HG03354 (cell line): ENCODE measurements around the gene RNF151.
"Not testable (repeated sequence)": the region's sequence is repeated elsewhere in the genome, so short reads cannot be mapped to it uniquely, and the experiment has no call there.

Experiments
- ATAC-seq: cut with Tn5 transposase; IDR thresholded peaks from one replicate; pipeline ENCODE4 v1.9.1; 2021; ENCODE audit warnings: mild to moderate bottlenecking; ENCODE audit not compliant: unreplicated experiment, poor library complexity, severe bottlenecking

Gene RNF151

GRCh38 chr16:1966460-1966859 is at the start of gene RNF151:
RNF151 (plus strand) TSS chr16:1966856; CDS start chr16:1966882, 26 bp downstream.
- ATAC-seq = no peak

- no peak for ATAC-seq
These were observed 49.5 kb upstream of the RNF151 start for GRCh38 chr16:1917056-1917664.

- ATAC-seq = no peak
These were observed 48.8 kb upstream of the RNF151 start for GRCh38 chr16:1917665-1918350.

GRCh38 chr16:1918351-1919326 is 48.0 kb upstream of the RNF151 start, which contains the start of gene HS3ST6:
HS3ST6 (minus strand) TSS chr16:1918415; CDS start chr16:1918323, 92 bp downstream.
- no peak for ATAC-seq

GRCh38 chr16:1919327-1919998 is 47.2 kb upstream of the RNF151 start:
- ATAC-seq = no peak

GRCh38 chr16:1920122-1920521 is 46.5 kb upstream of the RNF151 start:
- not testable (repeated sequence) for ATAC-seq

GRCh38 chr16:1920727-1921171 is 45.9 kb upstream of the RNF151 start:
- ATAC-seq = no peak

GRCh38 chr16:1922357-1922756 is 44.3 kb upstream of the RNF151 start:
- ATAC-seq = no peak

GRCh38 chr16:1923299-1924034 is 43.2 kb upstream of the RNF151 start:
- no peak for ATAC-seq

GRCh38 chr16:1924095-1924494 is 42.6 kb upstream of the RNF151 start:
- ATAC-seq = no peak

GRCh38 chr16:1926271-1926670 is 40.4 kb upstream of the RNF151 start:
- no peak for ATAC-seq

- peak; percentile 20 for ATAC-seq
These were observed 37.6 kb upstream of the RNF151 start for GRCh38 chr16:1929105-1929504.

GRCh38 chr16:1929578-1930337 is 36.9 kb upstream of the RNF151 start:
- peak; percentile 80 for ATAC-seq

- ATAC-seq = no peak
These were observed 36.3 kb upstream of the RNF151 start for GRCh38 chr16:1930338-1930720.

GRCh38 chr16:1932050-1933028 is 34.3 kb upstream of the RNF151 start:
- no peak for ATAC-seq

- ATAC-seq = no peak
These were observed 33.5 kb upstream of the RNF151 start for GRCh38 chr16:1933097-1933661.

GRCh38 chr16:1936945-1937479 is 29.6 kb upstream of the RNF151 start:
- ATAC-seq = no peak
